ENCODE data around the gene ZBTB20.

Gene ZBTB20

GRCh38 chr3:114308830-114309229 lies 838.3 kb downstream of the ZBTB20 start:
- DNase-seq, result peak; percentile 69 to 80

- no peak for DNase-seq
Observed at GRCh38 chr3:114308377-114308776, 838.7 kb downstream of the ZBTB20 start.

- no peak for DNase-seq
Observed at GRCh38 chr3:114307832-114308231, 839.3 kb downstream of the ZBTB20 start.

DNA sequence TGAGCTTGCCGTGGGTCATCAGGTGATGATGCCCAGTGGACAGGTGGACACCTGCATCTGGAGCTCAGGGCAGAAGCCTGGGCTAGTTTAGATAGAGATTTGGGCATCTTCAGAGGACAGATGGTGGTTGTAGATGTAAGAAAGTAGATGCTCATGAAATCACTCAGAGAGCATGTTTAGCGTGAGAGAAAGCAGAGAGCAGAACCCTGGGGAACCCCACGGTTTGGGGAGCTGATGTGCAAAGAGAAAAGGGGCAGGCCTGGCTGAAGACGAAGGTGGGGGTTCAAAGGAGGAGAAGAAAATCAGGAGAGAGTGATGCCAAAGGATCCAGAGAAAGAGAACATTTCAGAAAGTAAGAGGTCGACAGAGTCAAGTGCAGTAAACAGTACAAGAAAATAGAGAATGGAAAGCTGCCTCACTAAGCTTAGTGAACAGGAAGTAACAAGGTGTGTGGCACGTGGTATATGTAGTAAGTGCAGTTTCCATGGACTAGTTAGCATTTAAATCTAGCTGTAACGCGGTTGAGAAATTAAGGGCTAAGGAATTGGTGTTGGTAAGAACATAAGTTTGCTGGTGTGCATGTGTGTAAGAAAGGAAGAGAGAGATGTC lies 839.8 kb downstream of the ZBTB20 start:
- DNase-seq, result peak in 1 of 2 donors; percentile 60

- DNase-seq, result no peak
Observed at GRCh38 chr3:114299941-114300624, 847.0 kb downstream of the ZBTB20 start.

DNA sequence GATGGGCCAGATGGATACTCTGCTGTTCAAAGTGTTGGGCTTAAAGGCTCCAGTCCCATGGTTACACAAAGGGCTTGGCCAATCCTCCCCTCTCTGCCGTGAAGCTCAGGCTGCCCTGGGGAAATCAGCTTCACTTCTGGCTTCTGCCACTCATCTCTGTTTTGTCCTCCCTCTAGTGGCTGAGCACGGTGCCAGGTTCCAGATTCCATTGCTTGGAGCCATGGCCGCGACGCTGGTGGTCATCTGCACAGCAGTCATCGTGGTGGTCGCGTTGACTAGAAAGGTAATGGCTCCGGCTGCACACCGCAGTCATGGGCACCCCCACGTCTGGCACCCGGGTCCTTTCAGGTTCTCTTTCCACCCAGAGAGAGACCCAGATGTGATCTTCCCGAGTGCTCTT lies 847.7 kb downstream of the ZBTB20 start:
- DNase-seq, result peak; percentile 39 to 69

DNA sequence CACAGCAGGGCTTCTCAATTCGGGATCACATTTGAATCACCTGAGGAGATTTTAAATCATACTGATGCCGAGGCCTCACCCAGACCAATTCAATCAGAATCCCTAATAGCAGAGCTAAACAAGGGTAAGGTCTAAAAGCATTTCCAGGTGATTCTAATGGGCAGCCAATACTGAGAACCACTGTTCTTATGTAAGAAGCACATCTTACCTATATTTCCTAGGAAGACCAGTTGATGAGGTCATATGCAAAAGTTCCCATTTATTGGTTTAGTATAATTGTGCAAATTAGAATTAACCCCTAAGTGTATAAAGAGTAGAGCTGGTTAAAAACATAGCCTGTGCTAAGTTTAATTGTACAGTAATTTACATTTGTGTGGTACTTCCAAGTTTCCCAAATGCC lies 851.1 kb downstream of the ZBTB20 start:
- DNase-seq, result no peak

GRCh38 chr3:114294940-114295480 lies 852.1 kb downstream of the ZBTB20 start:
- DNase-seq, result peak; percentile 17 to 57

GRCh38 chr3:114293838-114294535 lies 853.1 kb downstream of the ZBTB20 start, which contains the start of gene TIGIT:
TSS of gene TIGIT (plus strand) at chr3:114294028. CDS start at chr3:114294062, 34 bp downstream.
- DNase-seq, result no peak

DNA sequence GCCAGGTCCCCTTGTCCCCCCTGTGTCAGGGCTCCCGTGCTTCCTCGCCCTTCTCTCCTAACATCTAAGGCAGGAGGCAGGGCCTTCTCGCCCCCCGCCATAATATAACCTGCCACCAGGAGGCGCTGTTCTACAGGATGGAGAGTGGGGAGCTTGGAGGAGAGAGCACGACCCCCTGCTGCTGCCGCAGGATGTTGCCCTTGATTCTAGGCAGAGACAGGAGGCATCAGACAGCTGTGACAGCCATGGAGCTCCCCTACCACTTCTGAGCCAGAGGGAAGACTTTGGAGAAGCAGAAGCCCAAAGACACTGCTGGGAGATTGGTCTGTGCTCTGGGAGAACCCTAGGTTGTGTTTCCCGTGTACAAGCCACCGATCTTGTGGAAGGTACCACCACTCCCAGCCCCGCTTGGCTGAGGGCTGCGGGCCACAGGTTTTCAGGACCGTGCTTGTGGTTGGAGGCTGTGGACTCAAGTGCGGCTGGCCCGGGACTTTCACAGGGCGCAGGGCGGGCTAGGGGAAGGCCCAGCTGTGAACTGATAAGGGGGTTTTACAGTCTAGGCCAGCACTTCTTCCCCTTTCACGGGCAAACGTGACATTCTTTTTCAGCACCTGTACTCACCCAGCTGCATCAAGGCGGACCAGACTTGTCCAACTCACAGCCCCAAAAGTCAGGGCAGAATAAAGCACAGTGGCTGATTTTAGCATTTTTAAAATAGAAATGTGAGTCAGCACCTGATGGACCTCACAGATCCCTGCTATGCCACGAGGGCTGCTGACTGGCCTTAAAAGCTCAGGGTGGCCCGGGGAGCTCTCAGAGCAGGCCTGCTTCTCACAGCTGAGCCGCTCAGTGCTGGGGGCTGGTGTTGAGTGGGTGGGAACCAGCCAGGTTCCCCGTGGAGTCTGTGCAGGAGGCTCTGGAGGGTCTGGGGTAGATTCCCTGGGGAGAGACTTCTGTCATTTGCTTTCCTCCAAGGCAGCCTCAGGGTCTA lies 855.9 kb downstream of the ZBTB20 start:
- peak; percentile 86 to 93 for DNase-seq

GRCh38 chr3:114286266-114286665 lies 860.8 kb downstream of the ZBTB20 start:
- no peak for DNase-seq

- peak in 1 of 2 donors; percentile 46 for DNase-seq
Observed at GRCh38 chr3:114285648-114286230, 861.3 kb downstream of the ZBTB20 start.

- no peak for DNase-seq
Observed at GRCh38 chr3:114284644-114285043, 862.4 kb downstream of the ZBTB20 start.
